ENCODE measurements around the gene TRAF4. TPM values are rescaled to one million over a fixed set of nuclear protein-coding genes. Genes with fewer than 3 reads are reported as not detected.

TRAF4 gene
- total RNA-seq, 1 experiment from 2014 or later = 268 TPM

- no peak for TF ChIP-seq ZNF532 (CRISPR knock-in tag; IDR thresholded peaks at IDR 0.05; ENCODE audit: borderline replicate concordance)
- TF ChIP-seq GTF2I (CRISPR knock-in tag; conservative IDR thresholded peaks at IDR 0.05) = no peak
- peak; percentile 67 for TF ChIP-seq FOXK1 (CRISPR knock-in tag; IDR thresholded peaks at IDR 0.05)
- peak; percentile 32; the same call in 1 of the 2 replicates for TF ChIP-seq ZNF317 (CRISPR knock-in tag; IDR thresholded peaks at IDR 0.05; ENCODE audit: borderline replicate concordance, low read depth)
- TF ChIP-seq ZNF263 (CRISPR knock-in tag; IDR thresholded peaks at IDR 0.05; ENCODE audit: low read depth) = no peak
Measured at GRCh38 chr17:28760601-28761562, 17.1 kb downstream of the TRAF4 start (continued).

GRCh38 chr17:28763137-28763799 lies 19.5 kb downstream of the TRAF4 start:
- no peaks in the 10 kb centered on the region for H3K9me3 Mint-ChIP-seq
- ATAC-seq = no peak
- ChIA-PET POLR2A (interaction anchor here (0.6 to 2.0 kb wide), 5 partner anchors 11 to 107 kb away, joined by 3 to 9 read pairs (median 3); no protein-coding TSS in a partner anchor), CTCF (interaction anchor here (0.6 to 6.5 kb wide), 53 partner anchors 10 to 858 kb away, joined by 3 to 147 read pairs (median 8); partner anchors contain the start of genes BLTP2, ERAL1, FAM222B and FLOT2)
- H3K27ac Mint-ChIP-seq = peak overlapping the region; percentile 54
- DNase-seq (ENCODE audit: low spot score) = no peak
- H3K4me1 Mint-ChIP-seq = peaks cover 54% of the 10 kb centered on the region
- no peak overlapping the region for H3K4me3 Mint-ChIP-seq
- no peaks in the 10 kb centered on the region for H3K27me3 Mint-ChIP-seq (ENCODE audit: low read depth)
- peaks cover 35% of the 10 kb centered on the region for H3K36me3 Mint-ChIP-seq
- no peak for TF ChIP-seq STAT6 (CRISPR knock-in tag; conservative IDR thresholded peaks at IDR 0.05; ENCODE audit: low read depth)
- TF ChIP-seq CDX4 (CRISPR knock-in tag; IDR thresholded peaks at IDR 0.05; ENCODE audit: borderline replicate concordance) = no peak
- no peak for TF ChIP-seq CBFB (CRISPR knock-in tag; IDR thresholded peaks at IDR 0.05; ENCODE audit: low read depth)
- TF ChIP-seq NR2C2 (CRISPR knock-in tag; IDR thresholded peaks at IDR 0.05) = no peak
- TF ChIP-seq ZNF121 (CRISPR knock-in tag; IDR thresholded peaks at IDR 0.05) = no peak
- TF ChIP-seq TEAD4 (CRISPR knock-in tag; IDR thresholded peaks at IDR 0.05) = no peak

- CTCF ChIA-PET = interaction anchor here (0.6 to 6.5 kb wide), 55 partner anchors 10 to 858 kb away, joined by 3 to 147 read pairs (median 7); partner anchors contain the start of genes BLTP2, ERAL1, FAM222B and FLOT2
- peak; percentile 81 for DNase-seq (ENCODE audit: low spot score)
- ATAC-seq = no peak
Measured at GRCh38 chr17:28763804-28764266, 20.0 kb downstream of the TRAF4 start.

More at GRCh38 chr17:28763804-28764266, 20.0 kb downstream of the TRAF4 start:
- TF ChIP-seq CTCF (IDR thresholded peaks at IDR 0.05) (peak; percentile 92), NFATC4 (CRISPR knock-in tag; IDR thresholded peaks at IDR 0.05) (no peak), PREB (CRISPR knock-in tag; IDR thresholded peaks at IDR 0.05; ENCODE audit: borderline replicate concordance) (no peak)
- Mint-ChIP-seq H3K27ac (peak overlapping the region; percentile 96), H3K4me1 (peaks cover 57% of the 10 kb centered on the region), H3K4me3 (no peak overlapping the region), H3K9me3 (no peaks in the 10 kb centered on the region), H3K27me3 (ENCODE audit: low read depth) (no peaks in the 10 kb centered on the region), H3K36me3 (peaks cover 30% of the 10 kb centered on the region)
- POLR2A ChIA-PET = interaction anchor here (0.7 to 2.0 kb wide), 3 partner anchors 12 to 72 kb away, joined by 3 to 9 read pairs (median 5); no protein-coding TSS in a partner anchor

Data from WTC11 (cell line).